HEK293 (cell line): ENCODE data around the gene CCDC40.

Experiments used
- CTCF ChIA-PET: fragments of 350-600 bp; formaldehyde crosslinking; extraction: SDS; loops from one replicate; lab custom pipeline; 2021; ENCODE audit warnings: antibody characterized with exemption; lab: Yijun Ruan, JAX
- POLR2A ChIA-PET: fragments of 300-600 bp; formaldehyde crosslinking; extraction: SDS; loops from one replicate; lab custom pipeline; 2020; ENCODE audit warnings: antibody characterized with exemption, inconsistent platforms; lab: Yijun Ruan, JAX
- H3K27ac ChIP-seq: fragments of 200-500 bp; sonication (Bioruptor generic); 2 replicates; pipeline ENCODE4 v1.5.1; 2014; ENCODE audit warnings: low read depth, low read length, control low read depth, inconsistent platforms; ENCODE audit errors: extremely low read depth
- H3K36me3 ChIP-seq, 2 experiments: fragments of 200-500 bp in 1 of 2; sonication (Bioruptor generic) in 1 of 2; 1 replicate in 1 of 2; 2 replicates in 1 of 2; pipeline ENCODE4 v1.5.1; 2014 to 2017; ENCODE audit warnings: inconsistent platforms in 2 of 2, low read length in 2 of 2; ENCODE audit not compliant: control insufficient read depth in 2 of 2, insufficient read depth in 1 of 2
- H3K4me1 ChIP-seq: fragments of 200-500 bp; sonication (Bioruptor generic); 2 replicates; pipeline ENCODE4 v1.5.1; 2014; ENCODE audit warnings: mild to moderate bottlenecking, low read length, inconsistent platforms; ENCODE audit not compliant: control insufficient read depth, insufficient read depth
- H3K4me3 ChIP-seq: 2 replicates; pipeline ENCODE4 v1.5.1; 2011; ENCODE audit warnings: low read depth, mild to moderate bottlenecking, control low read depth, low read length, moderate library complexity
- H3K9me3 ChIP-seq: fragments of 200-500 bp; sonication (Bioruptor generic); 2 replicates; pipeline ENCODE4 v1.5.1; 2014; ENCODE audit warnings: low read depth, low read length, inconsistent platforms; ENCODE audit not compliant: control insufficient read depth, insufficient read depth
- KLF1 ChIP-seq: fragments of 450-650 bp; formaldehyde crosslinking; IDR thresholded peaks from 2 replicates; pipeline ENCODE4 v1.5.1; 2016; ENCODE audit warnings: missing biosample characterization, missing genetic modification characterization
- KLF10 ChIP-seq: fragments of 450-650 bp; IDR thresholded peaks from 2 replicates; pipeline ENCODE4 v1.5.1; 2018; ENCODE audit warnings: missing biosample characterization, mild to moderate bottlenecking, missing genetic modification characterization
- PRDM10 ChIP-seq: fragments of 450-650 bp; formaldehyde crosslinking; IDR thresholded peaks from 2 replicates; pipeline ENCODE4 v1.5.1; 2016; ENCODE audit warnings: missing biosample characterization, missing genetic modification characterization
- SP7 ChIP-seq: fragments of 450-650 bp; formaldehyde crosslinking; IDR thresholded peaks from 2 replicates; pipeline ENCODE4 v1.5.1; 2016; ENCODE audit warnings: missing biosample characterization, missing genetic modification characterization
- ZBTB20 ChIP-seq: fragments of 450-650 bp; formaldehyde crosslinking; IDR thresholded peaks from 2 replicates; pipeline ENCODE4 v1.5.1; 2016; ENCODE audit warnings: missing biosample characterization, missing genetic modification characterization
- ZBTB48 ChIP-seq: fragments of 450-650 bp; formaldehyde crosslinking; IDR thresholded peaks from 2 replicates; pipeline ENCODE4 v1.5.1; 2016; ENCODE audit warnings: missing biosample characterization, missing genetic modification characterization
- ZFP69B ChIP-seq: fragments of 450-650 bp; formaldehyde crosslinking; IDR thresholded peaks from 2 replicates; pipeline ENCODE4 v1.5.1; 2016; ENCODE audit warnings: missing biosample characterization, missing genetic modification characterization
- ZNF416 ChIP-seq: fragments of 450-650 bp; formaldehyde crosslinking; IDR thresholded peaks from 2 replicates; pipeline ENCODE4 v1.5.1; 2016; ENCODE audit warnings: missing biosample characterization, missing genetic modification characterization
- ZNF423 ChIP-seq: fragments of 450-650 bp; formaldehyde crosslinking; IDR thresholded peaks from 2 replicates; pipeline ENCODE4 v1.5.1; 2016; ENCODE audit warnings: missing biosample characterization, missing genetic modification characterization
- ZNF518A ChIP-seq: fragments of 450-650 bp; formaldehyde crosslinking; conservative IDR thresholded peaks from 2 replicates; pipeline ENCODE4 v1.5.1; 2016; ENCODE audit warnings: low read depth, missing biosample characterization, missing genetic modification characterization
- ZNF530 ChIP-seq: fragments of 450-650 bp; formaldehyde crosslinking; IDR thresholded peaks from 2 replicates; pipeline ENCODE4 v1.5.1; 2016; ENCODE audit warnings: low read depth, missing biosample characterization, missing genetic modification characterization
- ZNF558 ChIP-seq: fragments of 450-650 bp; formaldehyde crosslinking; IDR thresholded peaks from 2 replicates; pipeline ENCODE4 v1.5.1; 2016; ENCODE audit warnings: missing biosample characterization, missing genetic modification characterization
- ZNF561 ChIP-seq: fragments of 450-650 bp; IDR thresholded peaks from 2 replicates; pipeline ENCODE4 v1.5.1; 2018; ENCODE audit warnings: missing biosample characterization, missing genetic modification characterization, borderline replicate concordance
- ZNF600 ChIP-seq: fragments of 450-650 bp; formaldehyde crosslinking; IDR thresholded peaks from 2 replicates; pipeline ENCODE4 v1.5.1; 2016; ENCODE audit warnings: missing biosample characterization, missing genetic modification characterization
- ZNF645 ChIP-seq: fragments of 450-650 bp; formaldehyde crosslinking; IDR thresholded peaks from 2 replicates; pipeline ENCODE4; 2016; ENCODE audit warnings: missing biosample characterization, missing genetic modification characterization

CCDC40 gene

GRCh38 chr17:80005360-80006338 is 30.8 kb upstream of the CCDC40 start (continued):
- TF ChIP-seq PRDM10 (tag by site-specific recombination) (peak; percentile 80), SP7 (tag by site-specific recombination) (no peak), ZFP69B (tag by site-specific recombination) (no peak), ZBTB48 (tag by site-specific recombination) (no peak), ZNF558 (tag by site-specific recombination) (no peak), KLF10 (peak; percentile 98), ZNF645 (tag by site-specific recombination) (no peak)

- ChIA-PET POLR2A (interaction anchor here (0.7 kb wide), 1 partner anchor 253 kb away, joined by 3 read pairs; no protein-coding TSS in a partner anchor), CTCF (interaction anchor here (0.6 to 6.9 kb wide), 24 partner anchors 10 to 275 kb away, joined by 3 to 58 read pairs (median 4); no protein-coding TSS in a partner anchor)
- TF ChIP-seq ZNF561 (no peak), ZNF423 (tag by site-specific recombination) (0 out of 2 replicates have a peak, but pooled peaks have one; percentile 1), ZNF416 (tag by site-specific recombination) (no peak), ZBTB20 (tag by site-specific recombination) (peak; percentile 94)
- no peaks in the 10 kb centered on the region for H3K9me3 ChIP-seq
- no peak overlapping the region for H3K4me3 ChIP-seq
- no peaks in the 10 kb centered on the region for H3K4me1 ChIP-seq
- H3K27ac ChIP-seq: no peak overlapping the region
- peaks cover 0 to 20% of the 10 kb centered on the region in 2 experiments; a peak in 2 of 3 replicates for H3K36me3 ChIP-seq
Measured at GRCh38 chr17:80006339-80006720, 30.1 kb upstream of the CCDC40 start.

GRCh38 chr17:80006811-80007752 is 29.4 kb upstream of the CCDC40 start:
- H3K27ac ChIP-seq: no peak overlapping the region
- H3K36me3 ChIP-seq: peaks cover 0 to 24% of the 10 kb centered on the region in 2 experiments; a peak in 2 of 3 replicates
- CTCF ChIA-PET: interaction anchor here (0.6 to 6.9 kb wide), 33 partner anchors 10 to 903 kb away, joined by 3 to 58 read pairs (median 4); partner anchors contain the start of gene TBC1D16
- H3K4me3 ChIP-seq: no peak overlapping the region
- POLR2A ChIA-PET: interaction anchor here (0.7 kb wide), 1 partner anchor 252 kb away, joined by 3 read pairs; no protein-coding TSS in a partner anchor
- H3K4me1 ChIP-seq: no peaks in the 10 kb centered on the region
- H3K9me3 ChIP-seq: no peaks in the 10 kb centered on the region
- TF ChIP-seq KLF1 (tag by site-specific recombination) (no peak), ZNF518A (tag by site-specific recombination) (no peak), ZNF530 (tag by site-specific recombination) (no peak), PRDM10 (tag by site-specific recombination) (no peak), ZNF600 (tag by site-specific recombination) (no peak), KLF10 (no peak)
